HCT116 (cell line): ENCODE data around the gene PTPRR. TPM values are rescaled to one million over a fixed set of nuclear protein-coding genes. Genes with fewer than 3 reads are reported as not detected.

Experiments
- ATAC-seq: fragments of 200-7000 bp; cut with Tn5 transposase; 2 replicates; pipeline ENCODE4 v1.9.1; 2020; ENCODE audit warnings: mild to moderate bottlenecking, moderate library complexity
- BruUV-seq: library from RNA; stranded (reverse); fragments of 400-500 nt; replicated peaks from 2 replicates; lab custom pipeline; 2021; lab: Mats Ljungman, UMichigan
- CTCF ChIA-PET: fragments of 300-600 bp; sonication (Branson Sonifier 250); formaldehyde crosslinking; loops from one replicate; lab custom pipeline; 2021; ENCODE audit warnings: antibody characterized with exemption; lab: Charles Lee
- POLR2A ChIA-PET: fragments of 300-600, 350-600 bp; sonication (Branson Sonifier 250); formaldehyde crosslinking; loops from one replicate; lab custom pipeline; 2021; ENCODE audit warnings: antibody characterized with exemption; lab: Charles Lee
- RAD21 ChIA-PET, 2 experiments: fragments of 300-600 bp; sonication (Branson Sonifier 250); formaldehyde crosslinking; loops; one replicate each; lab custom pipeline; 2023; ENCODE audit warnings: low total read pairs in 2 of 2; ENCODE audit not compliant: uncharacterized antibody in 2 of 2, unreplicated experiment in 2 of 2, low non-redundant PET in 1 of 2; lab: Charles Lee
- DNase-seq: peaks from one replicate; pipeline ENCODE4 v3.0.0-alpha.2; 2010; ENCODE audit warnings: low read depth, low spot score
- H2AFZ ChIP-seq: fragments of 200-600 bp; shearing (Covaris generic), sonication (generic); 2 replicates; pipeline ENCODE4 v1.6.1; 2017; ENCODE audit warnings: low read depth, mixed run types, mixed read lengths, antibody characterized with exemption, low read length; ENCODE audit not compliant: poor library complexity, severe bottlenecking
- H3K27ac ChIP-seq: 2 replicates; pipeline ENCODE4 v1.5.1; 2012; ENCODE audit warnings: low read depth, low read length
- H3K27me3 ChIP-seq: fragments of 200-600 bp; sonication (generic); 2 replicates; pipeline ENCODE4 v1.6.1; 2016; ENCODE audit warnings: mixed run types, low read length, mixed read lengths; ENCODE audit not compliant: insufficient read depth
- H3K36me3 ChIP-seq, 2 experiments: fragments of 200-500 bp in 1 of 2; fragments of 200-600 bp in 1 of 2; sonication (Bioruptor generic) in 1 of 2; sonication (generic) in 1 of 2; 2 replicates each; pipeline versions ENCODE4 v1.5.1 to v1.6.1; 2014 to 2016; ENCODE audit warnings: low read length in 2 of 2, inconsistent platforms in 1 of 2, mixed read lengths in 1 of 2, mixed run types in 1 of 2; ENCODE audit not compliant: insufficient read depth in 2 of 2, control insufficient read depth in 1 of 2
- H3K4me1 ChIP-seq, 2 experiments: fragments of 200-600 bp in 1 of 2; sonication (generic) in 1 of 2; 2 replicates each; pipeline versions ENCODE4 v1.5.1 to v1.6.1; 2012 to 2017; ENCODE audit warnings: low read length in 2 of 2, inconsistent platforms in 1 of 2, mild to moderate bottlenecking in 1 of 2, mixed read lengths in 1 of 2, mixed run types in 1 of 2, moderate library complexity in 1 of 2; ENCODE audit not compliant: insufficient read depth in 2 of 2, control insufficient read depth in 1 of 2
- H3K4me2 ChIP-seq: fragments of 200-600 bp; sonication (generic); 2 replicates; pipeline ENCODE4 v1.6.1; 2017; ENCODE audit warnings: mixed run types, low read length, mixed read lengths
- H3K4me3 ChIP-seq, 2 experiments: fragments of 200-600 bp in 1 of 2; sonication (generic) in 1 of 2; replicated peaks in 1 of 2; 2 replicates each; pipeline ENCODE4 v1.5.1; 2011 to 2016; ENCODE audit warnings: low read length in 2 of 2, control low read depth in 1 of 2, low read depth in 1 of 2, mild to moderate bottlenecking in 1 of 2, mixed read lengths in 1 of 2, mixed run types in 1 of 2
- H3K79me2 ChIP-seq: fragments of 200-600 bp; sonication (generic); 2 replicates; pipeline ENCODE4 v1.6.1; 2017; ENCODE audit warnings: mild to moderate bottlenecking, mixed run types, low read length, moderate library complexity, mixed read lengths; ENCODE audit not compliant: insufficient read depth
- H3K9ac ChIP-seq: fragments of 200-600 bp; sonication (generic); 2 replicates; pipeline ENCODE4 v1.6.1; 2016; ENCODE audit warnings: low read length, mixed read lengths
- H3K9me2 ChIP-seq: fragments of 200-600 bp; sonication (generic), shearing (Covaris generic); 2 replicates; pipeline ENCODE4 v1.6.1; 2017; ENCODE audit warnings: mixed run types, mild to moderate bottlenecking, moderate library complexity; ENCODE audit not compliant: insufficient read depth
- H3K9me3 ChIP-seq, 2 experiments: fragments of 200-500 bp in 1 of 2; fragments of 200-600 bp in 1 of 2; sonication (Bioruptor generic) in 1 of 2; sonication (generic) in 1 of 2; 2 replicates each; pipeline ENCODE4 v1.6.1; 2014 to 2017; ENCODE audit warnings: low read length in 2 of 2, mixed read lengths in 2 of 2, inconsistent platforms in 1 of 2, low read depth in 1 of 2, mild to moderate bottlenecking in 1 of 2, mixed run types in 1 of 2, moderate library complexity in 1 of 2; ENCODE audit not compliant: control insufficient read depth in 1 of 2, insufficient read depth in 1 of 2
- H4K20me1 ChIP-seq: fragments of 200-600 bp; sonication (generic), shearing (Covaris generic); 2 replicates; pipeline ENCODE4 v1.6.1; 2017; ENCODE audit warnings: mixed run types, mild to moderate bottlenecking, moderate library complexity; ENCODE audit not compliant: insufficient read depth
- ATF3 ChIP-seq: IDR thresholded peaks from 2 replicates; pipeline ENCODE4 v1.6.1; 2012
- CEBPB ChIP-seq: IDR thresholded peaks from 2 replicates; pipeline ENCODE4 v1.6.1; 2012; ENCODE audit warnings: low read depth
- CTCF ChIP-seq, 3 experiments: fragments of 200-600 bp in 1 of 3; sonication (generic) in 1 of 3; IDR thresholded peaks in 2 of 3; conservative IDR thresholded peaks in 1 of 3; 2 replicates each; pipeline ENCODE4 v1.5.1; 2012 to 2017; ENCODE audit warnings: low read depth in 2 of 3, low read length in 2 of 3, antibody characterized with exemption in 1 of 3, borderline replicate concordance in 1 of 3, control low read depth in 1 of 3, mild to moderate bottlenecking in 1 of 3, mixed read lengths in 1 of 3, mixed run types in 1 of 3, moderate library complexity in 1 of 3; ENCODE audit not compliant: insufficient read depth in 1 of 3
- ELF1 ChIP-seq: IDR thresholded peaks from 2 replicates; pipeline ENCODE4 v1.6.1; 2012; ENCODE audit warnings: low read depth, borderline replicate concordance
- EZH2 ChIP-seq: fragments of 200-600 bp; sonication (generic); IDR thresholded peaks from 2 replicates; pipeline ENCODE4 v1.6.1; 2017; ENCODE audit warnings: antibody characterized with exemption, mixed run types
- EZH2phosphoT487 ChIP-seq: fragments of 200-600 bp; IDR thresholded peaks from 2 replicates; pipeline ENCODE4 v1.6.1; 2018; ENCODE audit warnings: antibody characterized with exemption, borderline replicate concordance
- FOSL1 ChIP-seq: IDR thresholded peaks from 2 replicates; pipeline ENCODE4 v1.6.1; 2012; ENCODE audit warnings: low read depth
- JUND ChIP-seq: IDR thresholded peaks from 2 replicates; pipeline ENCODE4 v1.6.1; 2012
- MAX ChIP-seq: IDR thresholded peaks from 2 replicates; pipeline ENCODE4 v1.6.1; 2012
- POLR2A ChIP-seq: IDR thresholded peaks from 2 replicates; pipeline ENCODE4 v1.7.0; 2011; ENCODE audit warnings: borderline replicate concordance; ENCODE audit not compliant: insufficient read depth, insufficient read length; ENCODE audit errors: extremely low read depth
- POLR2AphosphoS5 ChIP-seq: IDR thresholded peaks from 2 replicates; pipeline ENCODE4 v1.6.1; 2011; ENCODE audit warnings: mild to moderate bottlenecking, low read depth, low read length, moderate library complexity
- RAD21 ChIP-seq: IDR thresholded peaks from 2 replicates; pipeline ENCODE4 v1.6.1; 2012; ENCODE audit warnings: low read depth, mild to moderate bottlenecking
- REST ChIP-seq: IDR thresholded peaks from 2 replicates; pipeline ENCODE4 v1.6.1; 2012; ENCODE audit warnings: low read depth
- SP1 ChIP-seq: IDR thresholded peaks from 2 replicates; pipeline ENCODE4 v1.6.1; 2012; ENCODE audit warnings: low read depth
- SRF ChIP-seq: IDR thresholded peaks from 2 replicates; pipeline ENCODE4 v1.6.1; 2012; ENCODE audit warnings: low read depth
- TCF7L2 ChIP-seq: IDR thresholded peaks from 2 replicates; pipeline ENCODE4 v1.7.0; 2011; ENCODE audit warnings: borderline replicate concordance, inconsistent platforms; ENCODE audit not compliant: insufficient read depth, insufficient read length; ENCODE audit errors: extremely low read depth
- YY1 ChIP-seq: IDR thresholded peaks from 2 replicates; pipeline ENCODE4 v1.6.1; 2011; ENCODE audit warnings: low read length, low read depth, moderate library complexity, mild to moderate bottlenecking; ENCODE audit not compliant: insufficient replicate concordance; ENCODE audit errors: extremely low read depth
- ZFX ChIP-seq: fragments of 450-650 bp; IDR thresholded peaks from 2 replicates; pipeline ENCODE4 v1.6.1; 2017
- ZNF274 ChIP-seq: fragments of 200-500 bp; sonication (Bioruptor generic); IDR thresholded peaks from 2 replicates; pipeline ENCODE4 v1.6.1; 2014; ENCODE audit warnings: mild to moderate bottlenecking, low read depth, low read length, inconsistent platforms
- intact Hi-C: fragments of 100-400 bp; cut with micrococcal nuclease; formaldehyde crosslinking; loops from 2 replicates; pipeline ENCODE4 v1.10.0; 2022
- total RNA-seq: library from RNA; stranded (reverse); gene quantifications from one replicate; pipeline ENCODE4 v1.2.1, GENCODE V29; 2021; ENCODE audit not compliant: unreplicated experiment

Gene PTPRR
- total RNA-seq, 1 experiment from 2014 or later: 0.27 TPM

GRCh38 chr12:70695361-70696023 is 225.0 kb downstream of the PTPRR start:
- ChIA-PET CTCF (no interaction called here), POLR2A (no interaction called here), RAD21 (no interaction called here)
- Histone ChIP-seq H4K20me1 (no peaks in the 10 kb centered on the region), H3K4me3 (no peak overlapping the region), H3K9me3 (no peaks in the 10 kb centered on the region), H3K27ac (no peak overlapping the region), H3K79me2 (no peaks in the 10 kb centered on the region), H2AFZ (no peak overlapping the region), H3K36me3 (no peaks in the 10 kb centered on the region), H3K9me2 (no peaks in the 10 kb centered on the region), H3K4me2 (no peak overlapping the region), H3K27me3 (no peaks in the 10 kb centered on the region), H3K9ac (no peak overlapping the region), H3K4me1 (peaks cover 0 to 7% of the 10 kb centered on the region in 2 experiments; a peak in 1 of 4 replicates)
- DNase-seq (no peak), ATAC-seq (no peak)
- no TSS peak for BruUV-seq
- TF ChIP-seq CEBPB (no peak), MAX (no peak), FOSL1 (no peak), EZH2phosphoT487 (no peak), POLR2AphosphoS5 (no peak), ZFX (no peak), TCF7L2 (no peak), YY1 (no peak), REST (no peak), POLR2A (no peak), SRF (no peak), JUND (no peak), ELF1 (no peak), ATF3 (no peak), CTCF (IDR thresholded peaks at IDR 0.05 in 2 of 3, conservative IDR thresholded peaks at IDR 0.05 in 1 of 3; ENCODE audit: borderline replicate concordance in 1 of 3, insufficient read depth in 1 of 3, low read depth in 2 of 3, low read length in 2 of 3) (no peak), RAD21 (no peak), SP1 (no peak), EZH2 (no peak), ZNF274 (no peak)
- intact Hi-C loops: no loop called here
